Breast epithelium (tissue), 3 donors: Measurements from ENCODE around the gene SPTSSB.

ENCODE experiments used
- CTCF ChIP-seq, 3 donors: fragments of 450-650 bp; IDR thresholded peaks; one replicate each; pipeline ENCODE4 v1.5.1; 2016 to 2017; ENCODE audit warnings: antibody characterized with exemption in 3 of 3, mild to moderate bottlenecking in 3 of 3, moderate library complexity in 3 of 3
- POLR2A ChIP-seq: fragments of 450-650 bp; IDR thresholded peaks from one replicate; pipeline ENCODE4 v1.6.1; 2016; ENCODE audit warnings: antibody characterized with exemption, mild to moderate bottlenecking, moderate library complexity
- POLR2AphosphoS5 ChIP-seq, 3 donors: sonication (generic); formaldehyde crosslinking; IDR thresholded peaks; one replicate each; pipeline ENCODE4 v1.6.1; 2017; ENCODE audit warnings: antibody characterized with exemption in 3 of 3

DNA sequence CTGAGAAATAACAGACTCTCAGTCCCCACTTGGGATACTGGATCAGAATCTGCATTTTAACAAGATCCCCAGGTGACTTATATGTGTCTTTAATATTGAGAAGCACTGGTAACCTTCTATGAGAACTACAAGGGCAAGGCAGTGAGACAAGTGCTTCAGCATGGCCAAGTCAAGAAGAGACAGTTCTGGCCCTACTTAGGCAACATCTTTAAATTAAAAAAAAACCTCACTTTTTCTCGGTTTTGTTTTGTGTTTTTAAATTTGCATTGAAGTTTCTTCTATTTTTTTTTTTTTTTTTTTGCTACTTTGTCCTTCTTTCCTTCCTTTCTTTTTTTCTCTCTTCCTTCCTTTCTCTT is 42.5 kb upstream of the SPTSSB start:
- TF ChIP-seq CTCF (IDR thresholded peaks at IDR 0.05) (no peak), POLR2A (no peak), POLR2AphosphoS5 (IDR thresholded peaks at IDR 0.05) (no peak)
